Thoracic aorta (tissue), 2 donors: ENCODE results near the gene ABLIM2. TPM values are rescaled to one million over a fixed set of nuclear protein-coding genes. Genes with fewer than 3 reads are reported as not detected.

Source experiments
- ATAC-seq: fragments of 150-250 bp; one replicate; pipeline ENCODE4 v1.8.0; 2017; ENCODE audit warnings: low read depth; ENCODE audit not compliant: insufficient number of reproducible peaks, low FRiP score
- DNase-seq: peaks from one replicate; pipeline ENCODE4 v3.0.0-alpha.2; 2020; ENCODE audit warnings: low spot score
- H3K27ac ChIP-seq, 2 donors: fragments of 200-600 bp; sonication (generic); 1 replicate in 1 of 2; 2 replicates in 1 of 2; pipeline ENCODE4 v1.5.1; 2016; ENCODE audit warnings: mild to moderate bottlenecking in 2 of 2, moderate library complexity in 2 of 2
- H3K27me3 ChIP-seq: fragments of 200-600 bp; sonication (generic); replicated peaks from 2 replicates; pipeline ENCODE4 v1.6.0; 2016; ENCODE audit warnings: mild to moderate bottlenecking; ENCODE audit not compliant: insufficient read depth
- H3K36me3 ChIP-seq: fragments of 200-600 bp; sonication (generic); one replicate; pipeline ENCODE4 v1.5.1; 2016
- H3K4me1 ChIP-seq, 2 donors: fragments of 200-600 bp; sonication (generic); 1 replicate in 1 of 2; 2 replicates in 1 of 2; pipeline versions ENCODE4 v1.5.1 to v1.6.0; 2016; ENCODE audit warnings: low read depth in 2 of 2, mild to moderate bottlenecking in 1 of 2; ENCODE audit not compliant: control insufficient read depth in 1 of 2
- H3K4me3 ChIP-seq: fragments of 200-600 bp; sonication (generic); 2 replicates; pipeline ENCODE4 v1.5.1; 2016; ENCODE audit warnings: mild to moderate bottlenecking
- H3K9me3 ChIP-seq: fragments of 200-600 bp; sonication (generic); 2 replicates; pipeline ENCODE4 v1.5.1; 2016
- total RNA-seq, 2 donors: library from RNA; depleted of rRNA; stranded (reverse); fragments of >200 nt; gene quantifications; one replicate each; pipeline versions ENCODE4 v1.1.0 to v1.2.3, GENCODE V29; 2016
- TF ChIP-seq, protein P1 (sequence below): fragments of 200-600 bp; sonication (generic); IDR thresholded peaks from one replicate; pipeline ENCODE4 v1.5.1; 2019; ENCODE audit warnings: antibody characterized with exemption

Gene ABLIM2
- total RNA-seq, 2 donors from 2014 or later, result 25.6 to 28.6 TPM

DNA sequence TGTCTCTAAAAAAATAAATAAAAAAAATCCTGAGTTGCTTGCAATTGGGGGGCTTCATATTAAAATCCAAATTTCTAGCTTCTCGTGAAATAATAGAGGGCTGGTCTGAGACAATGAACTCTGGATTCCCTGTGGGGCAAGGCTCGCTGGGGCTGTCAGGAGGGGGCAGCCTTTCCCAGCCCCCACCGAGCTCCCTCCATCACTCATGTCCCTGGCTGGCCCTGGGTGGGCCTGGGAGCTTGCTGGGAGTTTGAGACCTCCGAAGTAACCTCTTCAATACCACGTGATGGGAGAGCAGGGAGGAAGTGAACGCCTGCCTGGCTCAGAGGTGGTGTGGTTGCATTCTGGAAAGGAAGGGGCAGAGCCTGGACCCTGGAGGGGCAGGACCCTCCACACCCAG lies 164.9 kb downstream of the ABLIM2 start:
- ATAC-seq (no peak), DNase-seq (no peak)
- no peak overlapping the region for H3K4me3 ChIP-seq
- no peak overlapping the region for H3K27ac ChIP-seq
- no peaks in the 10 kb centered on the region for H3K4me1 ChIP-seq
- no peaks in the 10 kb centered on the region for H3K9me3 ChIP-seq
- H3K27me3 ChIP-seq, result no peaks in the 10 kb centered on the region
- TF ChIP-seq, protein P1, sequence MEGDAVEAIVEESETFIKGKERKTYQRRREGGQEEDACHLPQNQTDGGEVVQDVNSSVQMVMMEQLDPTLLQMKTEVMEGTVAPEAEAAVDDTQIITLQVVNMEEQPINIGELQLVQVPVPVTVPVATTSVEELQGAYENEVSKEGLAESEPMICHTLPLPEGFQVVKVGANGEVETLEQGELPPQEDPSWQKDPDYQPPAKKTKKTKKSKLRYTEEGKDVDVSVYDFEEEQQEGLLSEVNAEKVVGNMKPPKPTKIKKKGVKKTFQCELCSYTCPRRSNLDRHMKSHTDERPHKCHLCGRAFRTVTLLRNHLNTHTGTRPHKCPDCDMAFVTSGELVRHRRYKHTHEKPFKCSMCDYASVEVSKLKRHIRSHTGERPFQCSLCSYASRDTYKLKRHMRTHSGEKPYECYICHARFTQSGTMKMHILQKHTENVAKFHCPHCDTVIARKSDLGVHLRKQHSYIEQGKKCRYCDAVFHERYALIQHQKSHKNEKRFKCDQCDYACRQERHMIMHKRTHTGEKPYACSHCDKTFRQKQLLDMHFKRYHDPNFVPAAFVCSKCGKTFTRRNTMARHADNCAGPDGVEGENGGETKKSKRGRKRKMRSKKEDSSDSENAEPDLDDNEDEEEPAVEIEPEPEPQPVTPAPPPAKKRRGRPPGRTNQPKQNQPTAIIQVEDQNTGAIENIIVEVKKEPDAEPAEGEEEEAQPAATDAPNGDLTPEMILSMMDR, result no peak
- H3K36me3 ChIP-seq, result no peaks in the 10 kb centered on the region

DNA sequence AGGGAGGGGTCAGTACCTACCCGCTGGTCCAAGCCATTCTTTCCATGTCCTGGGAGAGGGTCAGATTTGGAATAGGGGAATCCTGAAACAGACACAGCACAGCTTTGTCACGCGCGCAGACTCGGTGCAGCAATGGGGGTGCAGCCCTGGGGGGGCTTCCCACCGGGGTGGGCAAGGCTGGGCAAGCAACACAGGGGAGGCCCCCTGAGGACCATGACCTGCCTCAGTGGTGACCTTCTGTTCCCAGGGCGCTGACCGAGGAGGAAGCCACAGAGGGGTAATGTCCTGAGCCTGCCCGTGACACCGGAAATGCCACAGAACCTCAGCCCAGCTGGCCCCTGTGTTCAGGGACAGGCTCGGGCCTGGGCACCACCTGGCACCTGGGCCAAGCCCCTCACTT lies 165.8 kb downstream of the ABLIM2 start:
- no peaks in the 10 kb centered on the region for H3K36me3 ChIP-seq
- no peaks in the 10 kb centered on the region for H3K9me3 ChIP-seq
- H3K27ac ChIP-seq, result no peak overlapping the region
- ATAC-seq (no peak), DNase-seq (no peak)
- H3K27me3 ChIP-seq, result no peaks in the 10 kb centered on the region
- H3K4me1 ChIP-seq, result no peaks in the 10 kb centered on the region
- no peak overlapping the region for H3K4me3 ChIP-seq
- TF ChIP-seq, protein P1, result no peak

DNA sequence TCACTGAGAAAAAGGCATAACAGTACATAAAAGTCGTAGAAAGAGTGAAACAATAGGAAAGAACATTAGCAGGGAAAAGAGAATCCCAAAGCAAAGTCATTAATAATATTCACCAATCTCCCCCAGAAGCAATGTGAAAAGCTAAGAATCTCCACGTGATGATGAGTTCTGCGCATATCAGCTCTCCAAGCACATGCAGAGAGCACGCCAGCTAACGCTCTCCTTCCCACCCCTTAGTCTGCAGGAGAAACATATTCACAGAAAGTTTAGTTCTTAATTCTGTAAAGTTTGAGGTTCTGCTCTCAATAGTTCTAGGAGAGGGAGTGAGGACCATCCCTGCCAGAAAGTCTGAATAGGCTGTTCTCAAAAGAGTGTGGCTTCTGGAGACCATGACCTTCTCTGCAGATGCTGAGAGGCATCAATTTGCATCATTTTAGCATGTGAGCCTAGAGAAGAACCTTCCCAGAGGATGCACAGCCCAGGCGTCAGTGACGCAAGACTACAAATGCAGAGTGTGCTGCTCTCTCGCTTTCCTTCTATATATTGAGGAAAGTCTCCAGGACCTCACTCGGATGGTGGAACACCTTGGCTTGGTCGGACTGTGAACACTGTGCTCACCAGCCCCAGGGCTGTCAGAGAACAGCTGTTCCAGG lies 167.7 kb downstream of the ABLIM2 start:
- Histone ChIP-seq H3K27ac (no peak overlapping the region), H3K4me1 (no peaks in the 10 kb centered on the region), H3K4me3 (no peak overlapping the region), H3K27me3 (no peaks in the 10 kb centered on the region), H3K9me3 (no peaks in the 10 kb centered on the region), H3K36me3 (no peaks in the 10 kb centered on the region)
- TF ChIP-seq, protein P1, result no peak
- ATAC-seq (no peak), DNase-seq (no peak)

DNA sequence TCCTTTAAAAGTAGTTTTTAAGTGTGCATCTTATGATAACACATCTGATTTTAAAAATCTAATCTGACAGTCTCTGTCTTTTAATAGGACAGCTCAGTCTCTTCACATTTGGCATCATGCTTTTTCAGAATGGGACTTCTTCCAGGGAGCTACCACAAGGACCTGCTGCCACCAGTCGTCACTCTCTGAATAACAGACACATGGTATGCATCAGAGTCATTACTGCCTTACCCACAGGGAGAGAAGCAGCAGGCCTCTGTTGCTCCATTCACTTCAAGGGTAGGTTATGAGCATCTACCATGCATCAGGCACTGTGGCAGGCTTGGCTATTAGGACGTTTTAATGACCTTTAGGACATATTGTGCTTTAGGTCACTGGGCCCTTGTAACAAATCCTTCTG lies 169.0 kb downstream of the ABLIM2 start:
- Histone ChIP-seq H3K27ac (no peak overlapping the region), H3K9me3 (no peaks in the 10 kb centered on the region), H3K4me1 (no peaks in the 10 kb centered on the region), H3K4me3 (no peak overlapping the region), H3K36me3 (no peaks in the 10 kb centered on the region), H3K27me3 (no peaks in the 10 kb centered on the region)
- TF ChIP-seq, protein P1, result no peak
- no peak for ATAC-seq
- no peak for DNase-seq

DNA sequence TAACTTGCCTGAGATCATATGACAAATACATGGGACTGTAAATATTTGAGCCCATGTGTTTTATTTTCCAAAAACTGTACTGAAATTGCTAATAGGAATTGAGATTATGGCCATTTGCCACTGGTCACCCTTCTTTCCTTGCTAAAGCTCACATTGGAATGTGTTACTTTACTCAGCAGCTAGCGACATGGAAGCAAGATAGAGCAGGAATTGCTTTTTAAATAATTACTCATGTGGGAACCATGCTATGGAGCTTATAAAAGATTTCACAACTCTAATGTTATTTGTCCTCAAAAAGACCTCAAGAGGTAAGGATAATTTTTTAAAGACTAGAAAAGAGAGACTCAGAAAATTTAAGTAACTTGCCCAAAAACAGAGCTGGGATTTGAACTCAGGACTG lies 170.2 kb downstream of the ABLIM2 start:
- H3K27me3 ChIP-seq, result no peaks in the 10 kb centered on the region
- H3K4me3 ChIP-seq, result no peak overlapping the region
- ATAC-seq, result no peak
- H3K36me3 ChIP-seq, result no peaks in the 10 kb centered on the region
- TF ChIP-seq, protein P1, result no peak
- H3K9me3 ChIP-seq, result no peaks in the 10 kb centered on the region
- no peaks in the 10 kb centered on the region for H3K4me1 ChIP-seq
- no peak for DNase-seq
- no peak overlapping the region for H3K27ac ChIP-seq
